CD4-positive, CD25-positive, alpha-beta regulatory T cell (primary cell): ENCODE data around the gene FAM53B. TPM values are rescaled to one million over a fixed set of nuclear protein-coding genes. Genes with fewer than 3 reads are reported as not detected.
A peak's percentile ranks its signal among the peaks of the same experiment; 100 is the strongest.

ENCODE experiments used
- ATAC-seq, 2 donors: fragments of 150-1000 bp; cut with Tn5 transposase; one replicate each; pipeline ENCODE4 v1.10.0; 2021; ENCODE audit warnings: low read depth in 2 of 2, moderate number of reproducible peaks in 2 of 2, moderate library complexity in 1 of 2
- DNase-seq, 3 donors: peaks; one replicate each; pipeline versions ENCODE4 v3.0.0 to v3.0.0-alpha.2; 2012 to 2022; ENCODE audit warnings: mixed read lengths in 1 of 3
- H3K27ac ChIP-seq: one replicate; pipeline ENCODE4 v1.7.0; 2013; ENCODE audit warnings: mild to moderate bottlenecking, low read length; ENCODE audit not compliant: insufficient read depth, poor library complexity, severe bottlenecking
- H3K27me3 ChIP-seq: one replicate; pipeline ENCODE4 v1.7.0; 2013; ENCODE audit warnings: low read length; ENCODE audit not compliant: control insufficient read depth, insufficient read depth
- H3K36me3 ChIP-seq: one replicate; pipeline ENCODE4 v1.7.0; 2013; ENCODE audit warnings: mild to moderate bottlenecking, low read length, moderate library complexity; ENCODE audit not compliant: control insufficient read depth, insufficient read depth
- H3K4me1 ChIP-seq: 2 replicates; pipeline ENCODE4 v1.7.0; 2013; ENCODE audit warnings: mild to moderate bottlenecking, low read length; ENCODE audit not compliant: insufficient read depth, control insufficient read depth, poor library complexity, severe bottlenecking
- H3K4me3 ChIP-seq: one replicate; pipeline ENCODE4 v1.7.0; 2013; ENCODE audit warnings: low read depth, mild to moderate bottlenecking, low read length, moderate library complexity
- H3K9me3 ChIP-seq, 2 experiments: 1 replicate in 1 of 2; 2 replicates in 1 of 2; pipeline ENCODE4 v1.7.0; 2013; ENCODE audit warnings: low read length in 2 of 2, mild to moderate bottlenecking in 1 of 2, moderate library complexity in 1 of 2; ENCODE audit not compliant: control insufficient read depth in 2 of 2
- H3K27ac Mint-ChIP-seq, 3 donors: one replicate each; pipeline ENCODE4 v1.8.0; 2020 to 2022; ENCODE audit warnings: mild to moderate bottlenecking in 3 of 3, mixed read lengths in 3 of 3, moderate library complexity in 2 of 3
- H3K27me3 Mint-ChIP-seq: one replicate; pipeline ENCODE4 v1.8.0; 2022; ENCODE audit warnings: mild to moderate bottlenecking, mixed read lengths
- H3K36me3 Mint-ChIP-seq: one replicate; pipeline ENCODE4 v1.8.0; 2020; ENCODE audit warnings: mixed read lengths
- H3K4me1 Mint-ChIP-seq, 4 donors: one replicate each; pipeline ENCODE4 v1.8.0; 2020 to 2022; ENCODE audit warnings: mixed read lengths in 4 of 4, mild to moderate bottlenecking in 1 of 4
- H3K4me3 Mint-ChIP-seq, 4 donors: one replicate each; pipeline ENCODE4 v1.8.0; 2020 to 2022; ENCODE audit warnings: mild to moderate bottlenecking in 4 of 4, mixed read lengths in 4 of 4, moderate library complexity in 3 of 4
- H3K9me3 Mint-ChIP-seq, 7 donors: one replicate each; pipeline ENCODE4 v1.8.0; 2020 to 2022; ENCODE audit warnings: mixed read lengths in 7 of 7, mild to moderate bottlenecking in 3 of 7, moderate library complexity in 2 of 7
- polyA plus RNA-seq, 4 donors: library from polyadenylated mRNA; unstranded; fragments of 300-500 nt; fragmentation: Illumina TruSeq; gene quantifications; one replicate each; pipeline ENCODE4 v1.2.3, GENCODE V29; 2021
- total RNA-seq: library from RNA; stranded (reverse); gene quantifications from one replicate; pipeline ENCODE4 v1.2.3, GENCODE V29; 2022

FAM53B gene
- total and polyA plus RNA-seq, 5 donors from 2014 or later: 5.8 to 116 (median 15.0) TPM

GRCh38 chr10:124628676-124629021 lies 115.5 kb downstream of the FAM53B start:
- peaks cover 7% of the 10 kb centered on the region for H3K36me3 Mint-ChIP-seq
- no peak for DNase-seq
- Histone ChIP-seq H3K27ac (no peak overlapping the region), H3K4me3 (no peak overlapping the region), H3K4me1 (peaks cover 35% of the 10 kb centered on the region), H3K27me3 (no peaks in the 10 kb centered on the region), H3K9me3 (no peaks in the 10 kb centered on the region), H3K36me3 (peaks cover 6% of the 10 kb centered on the region)
- H3K4me3 Mint-ChIP-seq: peak overlapping the region in 1 of 4 donors; percentile 39
- H3K9me3 Mint-ChIP-seq: peaks cover 0 to 3% (median 0%) of the 10 kb centered on the region in 7 donors
- H3K4me1 Mint-ChIP-seq: peaks cover 7 to 76% (median 39%) of the 10 kb centered on the region in 4 donors
- ATAC-seq: no peak
- H3K27ac Mint-ChIP-seq: peak overlapping the region; percentile 43 to 93 (median 92)
- H3K27me3 Mint-ChIP-seq: no peaks in the 10 kb centered on the region

DNA sequence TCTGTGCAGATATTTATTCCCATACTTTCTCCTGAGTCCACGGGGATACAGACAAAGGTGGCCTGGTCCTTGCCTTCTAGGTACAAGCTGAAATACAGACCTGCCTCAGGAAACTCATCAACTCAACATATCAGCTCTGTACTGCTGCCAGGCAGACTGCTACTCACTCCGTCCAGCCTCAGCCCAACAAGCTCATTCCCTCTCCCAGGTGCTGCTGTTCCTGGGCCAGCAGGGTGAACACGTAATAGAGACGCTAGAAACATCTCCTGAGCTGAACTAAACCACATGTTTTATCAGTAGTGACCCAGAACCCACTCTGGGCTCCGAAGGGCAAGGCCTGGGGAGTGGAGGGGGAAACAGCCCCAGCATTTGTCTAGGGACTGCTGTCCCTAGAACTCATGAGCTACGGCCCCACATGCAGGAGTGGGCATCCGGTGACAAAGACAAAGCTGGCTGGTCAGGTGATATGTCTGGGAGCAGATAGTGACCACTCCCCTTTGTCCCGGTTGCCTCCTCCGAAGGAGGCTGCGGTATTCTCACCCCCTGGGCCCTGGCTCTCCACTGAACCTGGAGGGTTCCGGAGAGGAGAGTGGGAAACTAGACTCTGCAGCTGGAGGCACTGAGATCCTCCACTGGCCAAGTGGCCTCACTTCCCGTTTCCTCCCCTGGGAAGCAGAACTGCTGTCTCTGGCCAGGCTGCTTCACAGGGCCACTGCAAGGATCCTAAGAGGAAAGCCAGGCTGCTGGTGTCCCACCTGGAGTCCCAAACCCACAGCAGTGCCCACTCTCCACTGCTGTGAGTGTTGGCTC lies 116.1 kb downstream of the FAM53B start:
- H3K27ac ChIP-seq: peak overlapping the region; percentile 67
- peak overlapping the region; percentile 92 to 93 (median 92) for H3K27ac Mint-ChIP-seq

GRCh38 chr10:124626759-124627380 lies 117.3 kb downstream of the FAM53B start:
- H3K4me3 Mint-ChIP-seq: peak overlapping the region; percentile 69 to 82 (median 78)
- Histone ChIP-seq H3K4me3 (peak overlapping the region; percentile 19), H3K27me3 (no peaks in the 10 kb centered on the region), H3K9me3 (no peaks in the 10 kb centered on the region), H3K36me3 (peaks cover 15% of the 10 kb centered on the region), H3K27ac (peak overlapping the region; percentile 67), H3K4me1 (peaks cover 29% of the 10 kb centered on the region)
- peaks cover 7 to 60% (median 34%) of the 10 kb centered on the region in 4 donors for H3K4me1 Mint-ChIP-seq
- no peaks in the 10 kb centered on the region for H3K9me3 Mint-ChIP-seq
- peaks cover 3% of the 10 kb centered on the region for H3K36me3 Mint-ChIP-seq
- peak in 2 of 3 donors; percentile 47 to 83 for DNase-seq
- H3K27ac Mint-ChIP-seq: peak overlapping the region; percentile 92 to 94 (median 92)
- no peaks in the 10 kb centered on the region for H3K27me3 Mint-ChIP-seq
- peak; percentile 77 to 78 for ATAC-seq

More for the DNA sequence above, 116.1 kb downstream of the FAM53B start:
- Histone ChIP-seq H3K36me3 (peaks cover 9% of the 10 kb centered on the region), H3K9me3 (no peaks in the 10 kb centered on the region), H3K27me3 (no peaks in the 10 kb centered on the region), H3K4me3 (no peak overlapping the region), H3K4me1 (peaks cover 35% of the 10 kb centered on the region)
- H3K27me3 Mint-ChIP-seq: no peaks in the 10 kb centered on the region
- peaks cover 3% of the 10 kb centered on the region for H3K36me3 Mint-ChIP-seq
- DNase-seq (no peak), ATAC-seq (no peak)
- H3K9me3 Mint-ChIP-seq: no peaks in the 10 kb centered on the region
- peak overlapping the region in 2 of 4 donors; percentile 27 to 82 for H3K4me3 Mint-ChIP-seq
- peaks cover 7 to 71% (median 36%) of the 10 kb centered on the region in 4 donors for H3K4me1 Mint-ChIP-seq

DNA sequence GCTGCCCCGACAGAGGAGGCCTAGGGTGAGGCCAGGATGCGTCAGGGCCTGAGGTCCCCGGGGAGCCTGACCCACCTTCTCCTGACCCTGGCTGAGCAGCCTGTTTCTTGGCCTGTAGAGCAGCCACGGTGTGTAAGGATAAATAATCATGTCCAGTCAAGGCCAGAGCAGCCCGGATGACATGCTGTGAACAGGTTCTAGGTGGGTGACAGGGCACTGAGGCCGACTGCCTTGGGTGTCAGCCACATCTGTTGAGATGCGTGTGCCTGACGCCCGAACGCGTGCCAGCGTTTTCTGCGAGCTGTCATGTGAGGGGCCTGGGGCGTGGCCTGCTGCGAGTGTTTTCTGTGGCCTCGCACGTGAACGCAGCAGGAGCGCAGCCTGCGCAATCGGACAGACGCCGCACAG lies 118.3 kb downstream of the FAM53B start:
- H3K4me3 ChIP-seq: no peak overlapping the region

DNA sequence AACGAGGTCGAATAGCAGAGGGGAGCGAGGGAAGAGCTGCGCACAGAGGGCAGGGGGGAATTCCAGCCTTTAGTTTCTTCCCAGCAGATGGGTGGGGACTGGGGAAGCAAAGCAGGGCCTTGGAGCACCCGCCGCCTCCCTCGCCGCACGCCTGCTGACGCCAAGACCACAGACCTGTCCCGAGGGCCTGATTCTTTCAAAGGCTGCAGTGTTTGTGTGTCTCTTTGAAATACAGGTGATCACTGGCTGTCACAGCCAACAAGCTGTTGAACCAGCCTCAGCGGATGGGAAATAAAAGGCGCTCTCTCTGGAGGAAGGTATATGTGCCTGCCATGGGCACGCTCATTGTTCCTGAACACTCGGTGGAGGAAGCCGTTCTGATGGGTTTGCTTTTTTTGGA lies 119.3 kb downstream of the FAM53B start:
- no peaks in the 10 kb centered on the region for H3K27me3 Mint-ChIP-seq
- Histone ChIP-seq H3K9me3 (no peaks in the 10 kb centered on the region), H3K4me3 (no peak overlapping the region), H3K4me1 (peaks cover 41% of the 10 kb centered on the region), H3K36me3 (peaks cover 21% of the 10 kb centered on the region), H3K27me3 (no peaks in the 10 kb centered on the region), H3K27ac (no peak overlapping the region)
- no peaks in the 10 kb centered on the region for H3K9me3 Mint-ChIP-seq
- H3K4me3 Mint-ChIP-seq: peak overlapping the region in 2 of 4 donors; percentile 52 to 68
- DNase-seq (no peak), ATAC-seq (no peak)
- H3K4me1 Mint-ChIP-seq: peaks cover 7 to 64% (median 37%) of the 10 kb centered on the region in 4 donors
- H3K27ac Mint-ChIP-seq: peak overlapping the region; percentile 52 to 83 (median 78)
- peaks cover 7% of the 10 kb centered on the region for H3K36me3 Mint-ChIP-seq

More for the DNA sequence above, 118.3 kb downstream of the FAM53B start:
- Mint-ChIP-seq H3K36me3 (peaks cover 7% of the 10 kb centered on the region), H3K4me1 (peaks cover 7 to 60% (median 37%) of the 10 kb centered on the region in 4 donors), H3K27me3 (no peaks in the 10 kb centered on the region), H3K9me3 (no peaks in the 10 kb centered on the region), H3K27ac (peak overlapping the region in 1 of 3 donors; percentile 92), H3K4me3 (peak overlapping the region in 1 of 4 donors; percentile 82)
- ATAC-seq (no peak), DNase-seq (no peak)
- peaks cover 21% of the 10 kb centered on the region for H3K36me3 ChIP-seq
- peaks cover 31% of the 10 kb centered on the region for H3K4me1 ChIP-seq
- H3K27ac ChIP-seq: no peak overlapping the region
- H3K27me3 ChIP-seq: no peaks in the 10 kb centered on the region
- H3K9me3 ChIP-seq: no peaks in the 10 kb centered on the region

- ATAC-seq (no peak), DNase-seq (no peak)
- Histone ChIP-seq H3K4me1 (peaks cover 45% of the 10 kb centered on the region), H3K9me3 (no peaks in the 10 kb centered on the region), H3K4me3 (no peak overlapping the region), H3K27ac (no peak overlapping the region), H3K27me3 (no peaks in the 10 kb centered on the region), H3K36me3 (peaks cover 21% of the 10 kb centered on the region)
- Mint-ChIP-seq H3K4me3 (peak overlapping the region in 2 of 4 donors; percentile 52 to 68), H3K9me3 (no peaks in the 10 kb centered on the region), H3K27me3 (no peaks in the 10 kb centered on the region), H3K27ac (peak overlapping the region in 2 of 3 donors; percentile 76 to 78), H3K36me3 (peaks cover 7% of the 10 kb centered on the region), H3K4me1 (peaks cover 7 to 63% (median 35%) of the 10 kb centered on the region in 4 donors)
These were observed 119.7 kb downstream of the FAM53B start for GRCh38 chr10:124624466-124624865.

GRCh38 chr10:124624006-124624405 lies 120.2 kb downstream of the FAM53B start:
- Histone ChIP-seq H3K27ac (no peak overlapping the region), H3K9me3 (no peaks in the 10 kb centered on the region), H3K36me3 (peaks cover 21% of the 10 kb centered on the region), H3K27me3 (no peaks in the 10 kb centered on the region), H3K4me3 (no peak overlapping the region), H3K4me1 (peaks cover 49% of the 10 kb centered on the region)
- H3K27ac Mint-ChIP-seq: peak overlapping the region in 2 of 3 donors; percentile 76 to 78
- ATAC-seq (no peak), DNase-seq (no peak)
- no peaks in the 10 kb centered on the region for H3K27me3 Mint-ChIP-seq
- H3K4me1 Mint-ChIP-seq: peaks cover 7 to 62% (median 32%) of the 10 kb centered on the region in 4 donors
- no peaks in the 10 kb centered on the region for H3K9me3 Mint-ChIP-seq
- peaks cover 7% of the 10 kb centered on the region for H3K36me3 Mint-ChIP-seq
- H3K4me3 Mint-ChIP-seq: peak overlapping the region in 1 of 4 donors; percentile 52
